Hepatocyte (in vitro differentiated cells): ENCODE results near the gene GLRA3. TPM values are rescaled to one million over a fixed set of nuclear protein-coding genes. Genes with fewer than 3 reads are reported as not detected.

Experiments used
- DNase-seq: peaks from one replicate; pipeline ENCODE4 v3.0.0-alpha.2; 2016; ENCODE audit warnings: low spot score
- H2AFZ ChIP-seq: fragments of 200-600 bp; sonication (generic); 2 replicates; pipeline ENCODE4 v1.6.0; 2016; ENCODE audit warnings: antibody characterized with exemption, mild to moderate bottlenecking
- H3K27ac ChIP-seq: fragments of 200-600 bp; sonication (generic); 2 replicates; pipeline ENCODE4 v1.5.1; 2016; ENCODE audit warnings: mild to moderate bottlenecking
- H3K27me3 ChIP-seq: fragments of 200-600 bp; sonication (generic); 2 replicates; pipeline ENCODE4 v1.6.1; 2016
- H3K36me3 ChIP-seq: fragments of 200-600 bp; sonication (generic); replicated peaks from 2 replicates; pipeline ENCODE4 v1.5.1; 2016; ENCODE audit warnings: low read depth; ENCODE audit not compliant: insufficient read depth
- H3K4me1 ChIP-seq: fragments of 200-600 bp; sonication (generic); 2 replicates; pipeline ENCODE4 v1.5.1; 2016; ENCODE audit warnings: mild to moderate bottlenecking, moderate library complexity; ENCODE audit not compliant: insufficient read depth
- H3K4me2 ChIP-seq: fragments of 200-600 bp; sonication (generic); 2 replicates; pipeline ENCODE4 v1.6.0; 2016
- H3K4me3 ChIP-seq: fragments of 200-600 bp; sonication (generic); 2 replicates; pipeline ENCODE4 v1.5.1; 2016; ENCODE audit warnings: mild to moderate bottlenecking
- H3K79me2 ChIP-seq: fragments of 200-600 bp; sonication (generic); 2 replicates; pipeline ENCODE4 v1.6.0; 2017; ENCODE audit warnings: mild to moderate bottlenecking
- H3K9me2 ChIP-seq: fragments of 200-600 bp; sonication (generic); replicated peaks from 2 replicates; pipeline ENCODE4 v1.6.0; 2017; ENCODE audit warnings: mild to moderate bottlenecking; ENCODE audit not compliant: insufficient read depth
- H3K9me3 ChIP-seq: fragments of 200-600 bp; sonication (generic); 2 replicates; pipeline ENCODE4 v1.5.1; 2016; ENCODE audit warnings: low read depth, mild to moderate bottlenecking
- H4K20me1 ChIP-seq: fragments of 200-600 bp; sonication (generic); 2 replicates; pipeline ENCODE4 v1.6.0; 2016; ENCODE audit warnings: mild to moderate bottlenecking; ENCODE audit not compliant: insufficient read depth, poor library complexity, severe bottlenecking
- EZH2 ChIP-seq: fragments of 200-600 bp; sonication (generic); IDR thresholded peaks from 2 replicates; pipeline ENCODE4 v1.6.1; 2016; ENCODE audit warnings: antibody characterized with exemption, mild to moderate bottlenecking, borderline replicate concordance
- EZH2phosphoT487 ChIP-seq: fragments of 200-600 bp; sonication (generic); IDR thresholded peaks from one replicate; pipeline ENCODE4 v1.6.1; 2018; ENCODE audit warnings: antibody characterized with exemption, mild to moderate bottlenecking, low read depth, moderate library complexity; ENCODE audit not compliant: unreplicated experiment, severe bottlenecking
- WGBS: methylation state at CpG from one replicate; pipeline ENCODE4 v1.1.6; 2016; ENCODE audit warnings: low lambda C conversion rate; ENCODE audit errors: missing lambda C conversion rate; 5-methylcytosine and 5-hydroxymethylcytosine counted together
- polyA plus RNA-seq: library from polyadenylated mRNA; unstranded; fragments of >200 nt; fragmentation: Nextera tagmentation; extraction: Ambion mirVana; gene quantifications from 2 replicates; pipeline ENCODE4 v1.2.1, GENCODE V29; 2016
- total RNA-seq: library from RNA; depleted of rRNA; stranded (reverse); fragments of >200 nt; gene quantifications from 2 replicates; pipeline ENCODE4 v1.2.3, GENCODE V29; 2014
- TF ChIP-seq, protein P1 (sequence below): fragments of 200-600 bp; sonication (generic); IDR thresholded peaks from 2 replicates; pipeline ENCODE4 v1.5.1; 2016; ENCODE audit warnings: antibody characterized with exemption, mild to moderate bottlenecking; ENCODE audit not compliant: poor library complexity

Gene GLRA3
- total and polyA plus RNA-seq, 2 experiments from 2014 or later = 0.10 TPM; not detected in 1

GRCh38 chr4:174592985-174593335, 236.1 kb downstream of the GLRA3 start:
- H3K9me2 ChIP-seq = no peaks in the 10 kb centered on the region
- H3K4me3 ChIP-seq = no peak overlapping the region
- no peak overlapping the region for H3K27ac ChIP-seq
- no peaks in the 10 kb centered on the region for H3K36me3 ChIP-seq
- no peaks in the 10 kb centered on the region for H3K27me3 ChIP-seq
- 81% methylated on average over 3 of the region's 3 CpGs for WGBS
- no peaks in the 10 kb centered on the region for H4K20me1 ChIP-seq
- no peak overlapping the region for H3K4me2 ChIP-seq
- no peaks in the 10 kb centered on the region for H3K9me3 ChIP-seq
- H3K79me2 ChIP-seq = no peaks in the 10 kb centered on the region
- H2AFZ ChIP-seq = no peak overlapping the region
- no peaks in the 10 kb centered on the region for H3K4me1 ChIP-seq
- peak; percentile 7 for DNase-seq
- TF ChIP-seq EZH2 (no peak), EZH2phosphoT487 (no peak)
- TF ChIP-seq, protein P1, sequence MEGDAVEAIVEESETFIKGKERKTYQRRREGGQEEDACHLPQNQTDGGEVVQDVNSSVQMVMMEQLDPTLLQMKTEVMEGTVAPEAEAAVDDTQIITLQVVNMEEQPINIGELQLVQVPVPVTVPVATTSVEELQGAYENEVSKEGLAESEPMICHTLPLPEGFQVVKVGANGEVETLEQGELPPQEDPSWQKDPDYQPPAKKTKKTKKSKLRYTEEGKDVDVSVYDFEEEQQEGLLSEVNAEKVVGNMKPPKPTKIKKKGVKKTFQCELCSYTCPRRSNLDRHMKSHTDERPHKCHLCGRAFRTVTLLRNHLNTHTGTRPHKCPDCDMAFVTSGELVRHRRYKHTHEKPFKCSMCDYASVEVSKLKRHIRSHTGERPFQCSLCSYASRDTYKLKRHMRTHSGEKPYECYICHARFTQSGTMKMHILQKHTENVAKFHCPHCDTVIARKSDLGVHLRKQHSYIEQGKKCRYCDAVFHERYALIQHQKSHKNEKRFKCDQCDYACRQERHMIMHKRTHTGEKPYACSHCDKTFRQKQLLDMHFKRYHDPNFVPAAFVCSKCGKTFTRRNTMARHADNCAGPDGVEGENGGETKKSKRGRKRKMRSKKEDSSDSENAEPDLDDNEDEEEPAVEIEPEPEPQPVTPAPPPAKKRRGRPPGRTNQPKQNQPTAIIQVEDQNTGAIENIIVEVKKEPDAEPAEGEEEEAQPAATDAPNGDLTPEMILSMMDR = no peak

DNA sequence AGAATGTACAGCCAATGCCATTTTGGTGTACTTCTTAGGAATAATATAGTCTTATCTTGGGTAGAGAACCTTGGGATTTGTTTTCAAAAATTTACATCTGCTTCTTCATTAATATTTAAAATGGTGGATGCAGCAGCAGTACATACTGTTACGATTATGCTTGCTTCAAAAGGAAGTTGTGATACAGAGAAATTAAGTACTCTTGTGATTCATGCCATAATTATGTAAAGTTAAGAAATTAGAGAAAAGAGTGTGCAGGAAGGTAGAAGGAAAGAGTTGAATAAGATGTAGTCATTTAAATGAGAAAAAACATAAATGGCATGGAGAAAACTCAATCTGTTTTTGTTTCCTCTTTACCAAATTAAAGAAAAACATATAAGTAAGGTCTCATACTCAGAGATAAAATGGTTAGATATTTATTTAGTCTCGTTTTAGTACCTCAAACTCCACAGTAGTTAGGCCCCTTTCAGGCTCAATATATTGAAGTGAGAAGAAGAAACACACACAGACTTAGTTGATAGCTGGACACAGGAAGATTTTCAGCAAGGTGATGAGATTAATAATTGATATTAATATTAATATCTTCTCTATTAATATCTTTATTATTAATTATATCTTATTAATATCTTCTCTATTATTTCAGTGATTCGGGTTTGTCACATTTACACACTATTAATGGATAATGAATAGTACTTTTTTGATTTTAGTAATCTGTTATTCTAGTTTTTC, 236.6 kb downstream of the GLRA3 start:
- H3K79me2 ChIP-seq = no peaks in the 10 kb centered on the region
- no peak for DNase-seq
- H3K27ac ChIP-seq = no peak overlapping the region
- no peaks in the 10 kb centered on the region for H4K20me1 ChIP-seq
- TF ChIP-seq EZH2 = no peak
- TF ChIP-seq EZH2phosphoT487 = no peak
- TF ChIP-seq, protein P1 = no peak
- H3K9me2 ChIP-seq = no peaks in the 10 kb centered on the region
- no peak overlapping the region for H3K4me2 ChIP-seq
- H3K27me3 ChIP-seq = no peaks in the 10 kb centered on the region
- H3K36me3 ChIP-seq = no peaks in the 10 kb centered on the region
- H3K4me3 ChIP-seq = no peak overlapping the region
- no peaks in the 10 kb centered on the region for H3K9me3 ChIP-seq
- H3K4me1 ChIP-seq = no peaks in the 10 kb centered on the region
- no peak overlapping the region for H2AFZ ChIP-seq
- 90% methylated on average over 3 of the region's 3 CpGs for WGBS

DNA sequence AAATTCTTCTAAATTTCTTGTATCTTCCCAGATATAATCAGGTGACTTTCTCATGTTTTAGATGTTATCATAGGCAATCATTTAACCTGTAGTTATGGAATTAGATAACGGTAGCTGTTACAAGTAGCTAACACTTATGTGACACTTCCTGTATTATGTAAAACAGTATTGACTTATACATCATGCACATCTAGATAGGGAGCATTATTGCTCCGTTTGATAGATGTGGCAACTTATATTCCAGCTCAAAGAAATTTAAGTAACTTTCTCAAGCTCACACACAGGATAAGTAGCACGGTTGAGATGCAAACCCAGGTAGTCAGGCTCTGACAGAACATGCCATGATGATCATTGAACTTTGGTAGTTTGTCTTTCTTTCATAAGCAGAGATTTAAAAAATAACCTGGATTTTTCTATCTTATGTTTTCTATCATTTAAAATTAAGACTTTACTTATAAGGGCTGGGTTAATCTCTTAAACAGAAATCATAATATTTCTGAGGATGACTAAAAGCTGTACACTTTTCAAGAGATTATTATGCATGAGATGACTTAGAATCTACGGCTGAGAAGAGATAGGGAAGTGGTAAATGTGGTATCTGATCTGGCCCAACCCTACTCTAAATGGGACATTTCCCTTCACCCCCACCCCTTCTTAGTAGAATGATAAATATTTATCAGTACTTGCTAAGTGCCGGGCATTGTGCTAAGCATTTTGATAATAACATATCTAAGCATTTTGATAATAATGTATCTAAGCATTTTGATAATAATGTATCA, 237.6 kb downstream of the GLRA3 start:
- H2AFZ ChIP-seq = no peak overlapping the region
- no peak overlapping the region for H3K4me3 ChIP-seq
- no peaks in the 10 kb centered on the region for H3K27me3 ChIP-seq
- no peak overlapping the region for H3K27ac ChIP-seq
- TF ChIP-seq, protein P1 = no peak
- TF ChIP-seq EZH2 (no peak), EZH2phosphoT487 (no peak)
- no peak for DNase-seq
- H3K36me3 ChIP-seq = no peaks in the 10 kb centered on the region
- H3K4me2 ChIP-seq = no peak overlapping the region
- no peaks in the 10 kb centered on the region for H3K4me1 ChIP-seq
- no peaks in the 10 kb centered on the region for H4K20me1 ChIP-seq
- no peaks in the 10 kb centered on the region for H3K79me2 ChIP-seq
- WGBS = 82% methylated on average over 5 of the region's 5 CpGs
- H3K9me3 ChIP-seq = no peaks in the 10 kb centered on the region
- H3K9me2 ChIP-seq = no peaks in the 10 kb centered on the region
